Fibroblast of villous mesenchyme (primary cell): ENCODE data around the gene SELPLG. TPM values are rescaled to one million over a fixed set of nuclear protein-coding genes. Genes with fewer than 3 reads are reported as not detected.

Experiments used
- DNase-seq: peaks from one replicate; pipeline ENCODE4 v3.0.0-alpha.2; 2010; ENCODE audit warnings: low read depth
- H3K4me3 ChIP-seq: 2 replicates; pipeline ENCODE4 v1.5.1; 2011; ENCODE audit warnings: low read depth, mild to moderate bottlenecking, low read length
- CTCF ChIP-seq: IDR thresholded peaks from 2 replicates; pipeline ENCODE4 v1.5.1; 2012; ENCODE audit warnings: low read depth, mild to moderate bottlenecking, low read length; ENCODE audit not compliant: insufficient read depth
- total RNA-seq: library from RNA; depleted of rRNA; stranded (reverse); fragments of >200 nt; gene quantifications from 2 replicates; pipeline ENCODE4 v1.2.3, GENCODE V29; 2012

The SELPLG gene
- total RNA-seq, 1 donor, result 2.2 TPM

- DNase-seq, result no peak
- TF ChIP-seq CTCF, result no peak
These were observed 47.4 kb downstream of the SELPLG start for GRCh38 chr12:108586306-108586705.

GRCh38 chr12:108585864-108586263, 47.8 kb downstream of the SELPLG start:
- H3K4me3 ChIP-seq, result no peak overlapping the region
- TF ChIP-seq CTCF, result no peak
- DNase-seq, result no peak

More at GRCh38 chr12:108586306-108586705, 47.4 kb downstream of the SELPLG start:
- no peak overlapping the region for H3K4me3 ChIP-seq

DNA sequence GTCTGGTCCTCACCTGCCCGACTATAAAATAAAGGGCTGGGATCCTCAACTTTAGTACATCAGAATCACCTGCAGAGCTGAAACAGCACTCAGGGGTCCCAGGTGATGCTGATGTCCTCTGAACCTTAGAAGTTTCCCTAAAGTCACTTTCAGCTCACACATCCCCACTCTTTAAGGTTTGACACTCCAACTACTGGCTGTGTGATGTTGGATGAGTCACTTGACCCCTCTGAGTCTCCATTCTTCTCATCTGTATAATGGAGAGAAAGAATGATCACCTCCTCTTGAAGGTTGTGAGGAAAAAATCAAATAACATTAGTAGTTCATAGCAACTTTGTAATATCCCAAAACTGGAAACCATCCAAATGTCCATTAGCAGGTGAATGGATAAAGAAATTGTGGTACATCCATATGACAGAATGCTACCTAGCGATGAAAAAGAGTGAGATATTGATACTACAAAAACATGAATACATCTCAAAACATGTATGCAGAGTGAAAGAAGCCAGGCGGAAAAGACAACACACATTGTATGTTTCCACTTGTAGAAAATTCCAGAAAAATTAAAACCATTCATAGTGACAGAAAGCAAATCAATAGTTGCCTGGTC, 49.1 kb downstream of the SELPLG start:
- no peak for TF ChIP-seq CTCF
- no peak for DNase-seq

DNA sequence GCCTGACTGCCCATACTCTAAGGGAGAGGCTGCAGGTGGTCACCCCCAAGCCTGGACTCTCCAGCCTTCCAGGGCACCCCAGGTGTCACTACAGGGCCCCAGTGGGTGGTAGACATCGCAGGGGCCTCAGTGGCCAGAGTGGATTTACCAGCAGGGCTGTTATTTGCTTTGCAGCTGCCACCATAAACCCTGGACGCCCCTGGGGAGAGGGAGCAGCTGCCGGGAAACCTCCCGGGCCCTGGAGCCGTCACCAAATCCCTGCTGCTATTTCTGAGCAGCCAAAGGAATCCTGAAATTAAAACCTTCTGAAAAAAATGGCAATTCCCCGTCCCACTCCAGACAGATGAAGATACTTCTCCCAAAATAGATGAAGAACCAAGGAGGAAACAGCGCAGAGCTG, 49.7 kb downstream of the SELPLG start:
- no peak overlapping the region for H3K4me3 ChIP-seq
- DNase-seq, result peak; percentile 21
- TF ChIP-seq CTCF, result no peak

More for the DNA sequence above, 49.1 kb downstream of the SELPLG start:
- H3K4me3 ChIP-seq, result no peak overlapping the region

DNA sequence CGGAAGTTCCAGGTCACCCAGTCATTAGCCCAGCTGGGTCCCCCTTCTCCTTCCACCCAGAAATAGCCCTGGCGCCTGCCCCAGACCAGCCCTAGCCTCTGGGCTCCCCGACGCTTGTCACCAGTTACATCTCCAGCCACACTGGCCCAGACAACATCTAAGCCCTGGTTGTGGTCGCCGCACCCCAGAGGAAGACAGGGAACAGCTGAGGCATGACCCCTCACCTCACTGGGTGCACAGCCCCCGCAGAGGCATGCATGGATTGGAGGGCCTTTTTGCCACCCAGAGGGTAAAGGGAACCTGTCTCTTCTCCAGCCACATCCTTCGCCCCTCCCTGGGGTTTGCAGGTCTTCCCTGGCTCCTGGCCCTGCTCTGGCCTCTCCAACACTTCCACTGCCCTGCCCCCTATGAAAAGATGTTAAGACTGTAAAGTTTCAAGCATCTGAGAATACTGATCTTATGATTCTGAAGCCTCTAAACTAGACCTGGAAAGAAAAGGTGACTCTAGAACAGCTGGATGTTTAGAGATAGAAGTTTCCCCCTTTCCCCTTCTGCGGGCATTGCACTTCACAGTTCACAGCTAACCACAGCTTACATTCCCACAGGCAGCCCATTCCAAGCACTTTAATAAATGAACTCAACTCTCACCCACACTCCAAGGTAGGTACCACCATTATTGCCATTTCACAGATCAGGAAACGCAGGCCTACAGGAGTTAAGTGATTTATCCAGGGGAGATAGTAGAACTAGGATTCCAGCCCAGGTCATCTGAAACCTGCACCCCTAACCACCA, 50.5 kb downstream of the SELPLG start:
- no peak overlapping the region for H3K4me3 ChIP-seq
- no peak for TF ChIP-seq CTCF
- peak; percentile 37 for DNase-seq

- no peak for TF ChIP-seq CTCF
- no peak overlapping the region for H3K4me3 ChIP-seq
- no peak for DNase-seq
These were observed 51.2 kb downstream of the SELPLG start for GRCh38 chr12:108582509-108582908.
